WI38 (cell line): ENCODE measurements around the gene KLHL1.

Experiments
- H3K4me3 ChIP-seq: 2 replicates; pipeline ENCODE4 v1.5.1; 2011; ENCODE audit warnings: low read depth, mild to moderate bottlenecking, control low read depth, low read length
- TF ChIP-seq, protein P1 (sequence below): IDR thresholded peaks from 2 replicates; pipeline ENCODE4 v1.5.1; 2012; ENCODE audit warnings: low read depth, mild to moderate bottlenecking, control low read depth, low read length

The KLHL1 gene

DNA sequence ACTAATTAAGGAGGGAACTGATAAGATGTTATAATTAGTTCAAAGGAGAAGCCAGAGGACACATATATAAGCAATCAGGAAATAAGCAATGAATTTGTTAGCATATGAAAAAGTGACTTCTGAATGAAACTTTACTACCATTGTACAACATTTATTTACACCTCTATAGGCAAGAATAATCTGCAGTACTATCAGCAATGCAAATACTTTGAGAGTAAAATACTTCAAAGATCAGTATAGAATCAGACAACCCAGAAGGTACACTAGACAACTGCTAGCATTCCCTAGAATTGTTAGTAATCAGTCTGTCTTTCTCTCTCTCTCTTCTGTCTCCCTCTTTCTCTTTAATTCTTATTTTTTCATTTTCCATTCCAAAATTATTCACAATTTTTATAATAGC, 197.5 kb downstream of the KLHL1 start:
- TF ChIP-seq, protein P1, sequence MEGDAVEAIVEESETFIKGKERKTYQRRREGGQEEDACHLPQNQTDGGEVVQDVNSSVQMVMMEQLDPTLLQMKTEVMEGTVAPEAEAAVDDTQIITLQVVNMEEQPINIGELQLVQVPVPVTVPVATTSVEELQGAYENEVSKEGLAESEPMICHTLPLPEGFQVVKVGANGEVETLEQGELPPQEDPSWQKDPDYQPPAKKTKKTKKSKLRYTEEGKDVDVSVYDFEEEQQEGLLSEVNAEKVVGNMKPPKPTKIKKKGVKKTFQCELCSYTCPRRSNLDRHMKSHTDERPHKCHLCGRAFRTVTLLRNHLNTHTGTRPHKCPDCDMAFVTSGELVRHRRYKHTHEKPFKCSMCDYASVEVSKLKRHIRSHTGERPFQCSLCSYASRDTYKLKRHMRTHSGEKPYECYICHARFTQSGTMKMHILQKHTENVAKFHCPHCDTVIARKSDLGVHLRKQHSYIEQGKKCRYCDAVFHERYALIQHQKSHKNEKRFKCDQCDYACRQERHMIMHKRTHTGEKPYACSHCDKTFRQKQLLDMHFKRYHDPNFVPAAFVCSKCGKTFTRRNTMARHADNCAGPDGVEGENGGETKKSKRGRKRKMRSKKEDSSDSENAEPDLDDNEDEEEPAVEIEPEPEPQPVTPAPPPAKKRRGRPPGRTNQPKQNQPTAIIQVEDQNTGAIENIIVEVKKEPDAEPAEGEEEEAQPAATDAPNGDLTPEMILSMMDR = no peak
- no peak overlapping the region for H3K4me3 ChIP-seq

DNA sequence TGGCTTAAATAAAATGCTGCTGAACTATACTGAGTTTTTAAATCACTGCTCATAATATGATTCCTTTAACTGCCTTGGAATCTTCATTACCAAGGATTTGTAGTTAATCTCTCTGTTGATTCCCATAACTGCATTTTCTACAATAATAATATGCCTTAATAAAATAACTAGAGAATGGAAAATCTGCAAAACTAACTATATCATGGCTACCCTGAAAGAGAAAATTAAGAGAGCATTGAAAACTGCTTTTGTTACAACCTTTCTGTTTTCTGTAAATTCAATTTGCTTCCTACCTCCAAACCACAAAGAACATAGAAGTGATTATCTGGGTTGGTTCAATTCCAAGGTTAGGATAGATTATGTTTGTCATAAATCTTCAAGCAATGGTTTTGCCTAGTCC, 203.5 kb downstream of the KLHL1 start:
- H3K4me3 ChIP-seq = no peak overlapping the region
- TF ChIP-seq, protein P1 = no peak

DNA sequence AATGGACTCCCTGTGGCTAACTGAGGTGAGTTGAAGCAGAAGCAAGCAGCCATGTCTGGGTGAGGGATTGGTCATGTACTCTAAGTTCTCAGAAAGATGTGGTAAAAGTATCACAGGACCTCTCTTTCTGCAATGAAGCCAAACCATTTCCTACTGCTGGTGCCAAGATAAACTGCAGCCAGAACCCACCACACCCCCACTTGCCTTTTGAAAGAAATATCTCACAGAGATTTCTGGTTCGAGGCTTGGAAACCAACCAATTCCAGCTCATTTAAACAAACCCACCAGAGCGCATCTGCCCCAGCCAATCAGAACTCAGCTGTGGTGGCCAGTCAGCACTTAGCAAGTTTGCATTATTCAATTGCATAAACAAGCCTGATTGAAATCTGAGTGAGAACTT, 205.2 kb downstream of the KLHL1 start:
- TF ChIP-seq, protein P1 = no peak
- H3K4me3 ChIP-seq = no peak overlapping the region

- TF ChIP-seq, protein P1 = no peak
- no peak overlapping the region for H3K4me3 ChIP-seq
Measured at GRCh38 chr13:69882451-69882850, 225.8 kb downstream of the KLHL1 start.

DNA sequence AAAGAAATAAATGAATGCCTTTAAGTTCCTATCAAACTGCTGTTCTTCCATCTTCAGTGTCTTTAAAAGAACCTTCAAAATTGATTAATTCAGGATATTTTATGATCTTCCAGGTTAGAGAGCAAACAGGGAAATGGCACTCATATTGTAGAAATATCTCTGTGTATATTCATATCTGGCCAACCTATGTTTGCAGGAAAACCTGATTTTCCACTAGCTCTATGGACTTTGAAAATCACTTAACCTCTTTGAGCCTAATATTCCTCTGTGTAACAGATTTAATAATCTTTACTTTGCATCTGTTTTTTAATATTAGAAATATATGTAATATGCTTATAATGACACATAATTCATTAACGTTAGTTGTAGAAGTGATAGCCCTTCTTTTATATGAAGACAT, 228.3 kb downstream of the KLHL1 start:
- TF ChIP-seq, protein P1 = no peak
- H3K4me3 ChIP-seq = no peak overlapping the region

- TF ChIP-seq, protein P1 = no peak
- H3K4me3 ChIP-seq = no peak overlapping the region
Measured at GRCh38 chr13:69872321-69873047, 235.8 kb downstream of the KLHL1 start.

DNA sequence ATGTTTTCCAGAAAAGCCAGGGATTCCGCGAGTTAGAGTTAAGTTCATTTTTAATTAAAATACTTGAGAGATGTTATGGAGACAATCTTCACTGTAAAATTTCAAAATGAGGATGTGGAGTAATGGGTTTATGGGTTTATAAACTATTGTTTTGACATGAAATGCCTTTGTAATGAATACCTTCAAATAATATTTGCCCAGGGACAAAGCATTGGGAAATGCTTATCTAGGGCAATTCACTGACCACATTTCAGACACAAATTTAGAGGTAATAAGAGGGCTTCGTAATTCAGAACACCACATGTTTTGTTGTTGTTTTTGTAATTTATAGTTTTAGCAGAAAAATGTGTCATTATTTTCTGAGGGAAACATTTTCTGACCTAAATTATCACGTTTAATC, 241.7 kb downstream of the KLHL1 start:
- H3K4me3 ChIP-seq = no peak overlapping the region
- TF ChIP-seq, protein P1 = no peak
